Forelimb muscle (tissue), 1 donor: ENCODE data around the gene CRTC2. TPM values are rescaled to one million over a fixed set of nuclear protein-coding genes. Genes with fewer than 3 reads are reported as not detected.
A peak's percentile ranks its signal among the peaks of the same experiment; 100 is the strongest.
"Not testable (repeated sequence)": the region's sequence is repeated elsewhere in the genome, so short reads cannot be mapped to it uniquely, and the experiment has no call there.

Experiments used
- DNase-seq: peaks from one replicate; pipeline ENCODE4 v3.0.0-alpha.2; 2013; ENCODE audit warnings: low read depth
- polyA plus RNA-seq: library from polyadenylated mRNA; unstranded; fragments of 120-200 nt; gene quantifications from one replicate; pipeline ENCODE4 v1.2.1, GENCODE V29; 2013; ENCODE audit not compliant: insufficient read length

Gene CRTC2, protein sequence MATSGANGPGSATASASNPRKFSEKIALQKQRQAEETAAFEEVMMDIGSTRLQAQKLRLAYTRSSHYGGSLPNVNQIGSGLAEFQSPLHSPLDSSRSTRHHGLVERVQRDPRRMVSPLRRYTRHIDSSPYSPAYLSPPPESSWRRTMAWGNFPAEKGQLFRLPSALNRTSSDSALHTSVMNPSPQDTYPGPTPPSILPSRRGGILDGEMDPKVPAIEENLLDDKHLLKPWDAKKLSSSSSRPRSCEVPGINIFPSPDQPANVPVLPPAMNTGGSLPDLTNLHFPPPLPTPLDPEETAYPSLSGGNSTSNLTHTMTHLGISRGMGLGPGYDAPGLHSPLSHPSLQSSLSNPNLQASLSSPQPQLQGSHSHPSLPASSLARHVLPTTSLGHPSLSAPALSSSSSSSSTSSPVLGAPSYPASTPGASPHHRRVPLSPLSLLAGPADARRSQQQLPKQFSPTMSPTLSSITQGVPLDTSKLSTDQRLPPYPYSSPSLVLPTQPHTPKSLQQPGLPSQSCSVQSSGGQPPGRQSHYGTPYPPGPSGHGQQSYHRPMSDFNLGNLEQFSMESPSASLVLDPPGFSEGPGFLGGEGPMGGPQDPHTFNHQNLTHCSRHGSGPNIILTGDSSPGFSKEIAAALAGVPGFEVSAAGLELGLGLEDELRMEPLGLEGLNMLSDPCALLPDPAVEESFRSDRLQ
- polyA plus RNA-seq = 23.5 TPM

DNA sequence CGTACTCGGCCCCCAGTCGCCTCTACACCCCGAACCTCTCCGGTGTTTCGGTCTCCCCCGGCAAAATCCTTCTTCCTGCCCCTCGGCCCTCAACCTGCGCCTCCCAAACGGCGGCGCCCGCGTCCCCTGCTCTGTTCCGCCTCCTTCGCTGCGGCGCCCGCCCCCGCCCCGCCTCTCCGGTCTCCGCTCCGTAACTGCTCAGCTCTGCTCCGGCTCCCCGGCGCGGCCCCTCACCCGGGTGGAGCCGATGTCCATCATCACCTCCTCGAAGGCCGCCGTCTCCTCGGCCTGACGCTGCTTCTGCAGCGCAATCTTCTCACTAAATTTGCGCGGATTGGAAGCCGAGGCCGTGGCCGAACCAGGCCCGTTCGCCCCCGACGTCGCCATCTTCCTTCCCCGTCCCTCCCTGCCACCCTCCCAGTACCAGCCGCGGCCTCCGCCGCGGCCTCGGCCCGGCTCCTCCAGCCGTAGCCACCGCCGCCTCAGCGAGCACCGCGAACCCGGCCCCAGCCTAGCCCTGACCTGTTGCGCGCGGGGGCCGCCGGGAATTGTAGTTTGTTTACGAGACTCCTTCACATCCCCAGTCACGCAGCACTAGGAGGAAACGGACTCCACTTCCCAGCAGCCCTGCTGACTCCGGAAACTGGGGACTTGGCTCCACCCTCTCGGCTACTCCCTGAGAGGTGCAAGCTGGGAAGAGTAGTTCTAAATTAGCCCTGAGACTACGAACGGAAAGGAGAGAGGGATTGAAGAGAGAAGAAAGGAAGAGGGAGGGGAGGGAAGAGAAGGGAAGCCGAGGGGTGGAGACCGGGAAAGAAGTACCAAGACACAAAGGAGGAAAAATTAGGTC lies at the start of gene CRTC2:
CRTC2 (minus strand) TSS at position 502 of the 850 bp plus-strand sequence; CDS start at position 387, 115 bp downstream.
- DNase-seq = peak; percentile 98

DNA sequence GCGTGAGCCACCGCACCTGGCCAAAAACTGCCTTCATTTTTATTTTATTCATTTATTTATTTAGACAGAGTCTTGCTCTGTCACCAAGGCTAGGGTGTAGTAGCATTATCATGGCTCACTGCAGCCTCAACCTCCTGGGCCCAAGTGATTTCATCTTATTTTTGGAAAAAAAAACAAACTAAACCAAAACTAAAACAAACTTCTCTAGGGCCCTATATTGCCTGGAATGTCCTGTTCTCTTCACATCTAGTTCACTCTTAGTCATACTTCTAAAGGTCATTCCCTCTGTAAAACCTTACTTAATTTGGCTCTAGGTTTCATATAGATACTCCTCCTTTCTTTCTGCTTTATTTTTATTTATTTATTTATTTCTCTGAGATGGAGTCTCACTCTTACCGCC lies 47.7 kb upstream of the CRTC2 start:
- DNase-seq = no peak

DNA sequence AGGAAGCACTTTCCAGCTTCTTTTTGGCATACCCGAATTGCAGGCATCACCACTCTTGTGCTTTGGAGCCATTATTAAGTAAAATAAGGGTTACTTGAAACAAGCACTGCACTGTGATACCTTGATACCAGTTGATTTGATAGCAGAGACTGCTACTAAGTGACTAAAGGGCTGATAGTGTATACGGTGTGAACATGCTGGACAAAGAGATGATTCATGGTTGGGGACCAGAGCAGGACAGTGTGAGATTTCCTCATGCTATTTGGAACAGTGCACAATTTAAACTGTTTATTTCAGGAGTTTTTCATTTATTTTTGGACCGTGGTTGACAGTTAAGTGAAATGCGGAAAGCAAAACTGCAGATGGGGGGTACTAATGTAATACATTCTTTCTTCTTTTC lies 42.0 kb upstream of the CRTC2 start:
- no peak for DNase-seq

DNA sequence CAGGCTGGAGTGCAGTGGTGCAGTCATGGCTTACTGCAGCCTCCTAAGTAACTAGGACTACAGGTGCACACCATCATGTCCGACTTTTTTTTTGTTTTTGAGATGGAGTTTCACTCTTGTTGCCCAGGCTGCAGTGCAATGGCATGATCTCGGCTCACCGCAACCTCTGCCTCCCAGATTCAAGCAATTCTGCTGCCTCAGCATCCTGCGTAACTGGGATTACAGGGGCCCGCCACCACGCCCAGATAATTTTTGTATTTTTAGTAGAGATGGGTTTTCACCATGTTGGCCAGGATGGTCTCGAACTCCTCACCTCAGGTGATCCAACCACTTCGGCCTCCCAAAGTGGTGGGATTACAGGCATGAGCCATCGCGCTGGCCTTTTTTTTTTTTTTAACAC lies 38.5 kb upstream of the CRTC2 start:
- not testable (repeated sequence) for DNase-seq

DNA sequence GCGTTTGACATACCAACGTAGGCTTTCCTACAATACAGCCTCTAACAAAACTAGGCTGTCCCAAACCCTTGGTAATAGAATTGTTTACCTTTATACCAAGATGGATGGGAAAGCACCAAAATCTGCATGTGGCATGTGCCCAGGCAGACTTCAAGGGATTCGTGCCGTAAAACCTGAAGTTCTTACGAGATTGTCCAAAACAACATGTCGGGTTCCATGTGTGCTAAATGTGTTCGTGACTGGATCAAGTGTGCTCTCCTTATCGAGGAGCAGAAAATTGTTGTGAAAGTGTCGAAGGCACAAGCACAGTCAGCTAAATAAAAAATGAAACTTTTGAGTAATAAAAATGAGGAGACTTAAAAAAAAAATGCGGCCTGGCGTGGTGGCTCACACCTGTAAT lies 37.2 kb upstream of the CRTC2 start:
- no peak for DNase-seq

DNA sequence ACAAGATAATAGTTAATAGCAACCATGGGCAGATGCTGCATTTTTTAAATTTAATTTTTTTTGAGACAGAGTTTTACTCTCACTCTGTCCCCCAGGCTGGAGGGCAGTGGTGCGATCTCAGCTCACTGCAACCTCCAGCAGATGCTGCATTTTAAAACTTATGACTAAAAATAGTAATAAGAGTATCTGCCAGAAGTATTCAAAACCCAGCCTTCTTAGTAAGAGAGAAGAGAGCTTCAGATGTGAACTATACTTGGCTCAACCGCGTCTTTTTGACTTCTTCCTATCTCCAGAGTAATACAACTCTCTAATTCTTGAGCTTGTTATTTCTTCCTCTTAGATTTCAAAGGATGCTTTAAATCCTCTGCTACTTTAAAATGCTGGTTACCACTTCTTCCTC lies 36.8 kb upstream of the CRTC2 start:
- DNase-seq = no peak

DNA sequence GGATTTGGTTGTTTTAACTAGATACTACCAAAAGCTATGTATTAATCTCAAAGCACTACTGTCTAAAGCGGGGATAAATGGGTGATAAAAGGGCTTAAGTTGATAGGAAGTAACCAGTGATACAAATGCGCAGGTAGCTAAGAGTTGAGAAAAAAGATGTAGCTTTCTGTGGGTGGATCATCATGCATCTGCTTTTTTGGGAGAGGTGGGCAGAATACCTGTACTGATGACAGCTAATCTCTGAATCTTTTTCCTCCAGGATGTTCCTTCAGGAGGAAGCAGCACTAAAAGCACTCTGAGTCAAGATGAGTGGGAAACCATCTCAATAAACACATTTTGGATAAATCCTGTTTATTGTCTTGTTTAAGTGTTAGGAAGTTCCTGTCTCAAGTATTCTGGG lies 33.4 kb upstream of the CRTC2 start:
- DNase-seq = no peak

DNA sequence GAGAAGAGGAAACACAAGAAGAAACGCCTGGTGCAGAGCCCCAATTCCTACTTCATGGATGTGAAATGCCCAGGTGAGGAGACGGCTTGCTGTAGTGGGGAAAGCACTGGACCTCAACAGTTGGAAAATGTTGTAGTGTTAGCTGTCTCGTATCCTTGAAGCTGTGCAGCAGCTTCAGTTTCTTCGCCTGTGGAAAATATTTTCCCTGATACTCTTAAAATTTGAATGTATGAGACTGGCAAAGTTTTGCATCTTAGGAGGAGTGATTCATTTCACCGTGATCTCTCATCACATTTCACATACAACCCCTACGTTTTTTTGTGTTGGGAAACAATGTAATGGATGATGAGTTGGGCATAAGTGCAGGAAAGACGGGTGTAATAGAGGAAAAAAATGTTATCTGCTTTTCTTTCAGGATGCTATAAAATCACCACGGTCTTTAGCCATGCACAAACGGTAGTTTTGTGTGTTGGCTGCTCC lies 32.8 kb upstream of the CRTC2 start:
- DNase-seq = no peak

DNA sequence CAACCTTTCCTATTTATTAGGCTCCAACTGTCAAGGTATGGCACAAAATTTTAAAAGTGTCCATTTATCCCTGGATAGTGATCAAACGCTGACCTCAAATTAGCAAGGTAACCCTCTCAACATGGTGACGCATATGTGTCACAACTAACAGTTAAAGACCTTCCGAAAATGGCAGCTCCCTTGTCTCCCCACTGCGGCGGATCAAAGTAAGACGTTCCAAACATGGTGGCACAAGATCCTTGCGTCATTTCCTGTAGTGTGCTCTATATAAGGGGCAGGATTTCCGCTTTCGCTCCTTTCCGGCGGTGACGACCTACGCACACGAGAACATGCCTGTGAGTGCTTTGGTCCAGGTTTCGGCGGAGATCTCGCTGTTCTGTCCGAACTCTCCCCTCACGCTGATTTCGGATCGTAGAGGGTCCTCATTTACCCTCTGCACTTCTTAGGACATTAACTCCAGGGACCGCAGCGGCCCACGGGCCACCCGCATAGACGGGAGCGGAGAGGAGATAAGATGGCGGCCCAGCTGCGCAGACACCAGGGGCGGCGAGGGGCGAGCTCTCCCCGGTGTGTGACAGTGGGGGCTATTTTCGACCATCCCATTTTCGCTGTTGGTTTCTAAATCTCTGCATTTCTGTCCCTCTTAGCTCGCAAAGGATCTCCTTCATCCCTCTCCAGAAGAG lies 32.2 kb upstream of the CRTC2 start, which contains the start of gene RPS27:
RPS27 (plus strand) TSS at position 295 of the 683 bp plus-strand sequence; CDS start at position 330, 35 bp downstream.
- peak; percentile 99 for DNase-seq

DNA sequence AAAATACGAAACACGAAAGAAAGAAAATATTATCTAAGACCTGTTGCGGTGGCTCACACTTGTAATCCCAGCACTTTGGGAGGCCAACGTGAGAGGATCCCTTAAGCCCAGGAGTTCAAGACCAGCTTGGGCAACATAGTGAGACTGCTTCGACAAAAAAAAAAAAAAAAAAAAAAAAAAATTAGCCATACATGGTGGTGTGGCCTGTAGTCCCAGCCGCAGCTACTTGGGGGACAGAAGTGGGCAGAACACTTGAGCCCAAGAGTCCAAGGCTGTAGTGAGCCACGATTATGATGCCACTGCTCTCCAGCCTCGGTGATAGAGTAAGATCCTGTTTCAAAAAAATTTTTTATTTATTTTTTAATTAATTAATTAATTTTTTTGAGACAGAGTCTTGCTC lies 29.2 kb upstream of the CRTC2 start:
- DNase-seq = no peak

DNA sequence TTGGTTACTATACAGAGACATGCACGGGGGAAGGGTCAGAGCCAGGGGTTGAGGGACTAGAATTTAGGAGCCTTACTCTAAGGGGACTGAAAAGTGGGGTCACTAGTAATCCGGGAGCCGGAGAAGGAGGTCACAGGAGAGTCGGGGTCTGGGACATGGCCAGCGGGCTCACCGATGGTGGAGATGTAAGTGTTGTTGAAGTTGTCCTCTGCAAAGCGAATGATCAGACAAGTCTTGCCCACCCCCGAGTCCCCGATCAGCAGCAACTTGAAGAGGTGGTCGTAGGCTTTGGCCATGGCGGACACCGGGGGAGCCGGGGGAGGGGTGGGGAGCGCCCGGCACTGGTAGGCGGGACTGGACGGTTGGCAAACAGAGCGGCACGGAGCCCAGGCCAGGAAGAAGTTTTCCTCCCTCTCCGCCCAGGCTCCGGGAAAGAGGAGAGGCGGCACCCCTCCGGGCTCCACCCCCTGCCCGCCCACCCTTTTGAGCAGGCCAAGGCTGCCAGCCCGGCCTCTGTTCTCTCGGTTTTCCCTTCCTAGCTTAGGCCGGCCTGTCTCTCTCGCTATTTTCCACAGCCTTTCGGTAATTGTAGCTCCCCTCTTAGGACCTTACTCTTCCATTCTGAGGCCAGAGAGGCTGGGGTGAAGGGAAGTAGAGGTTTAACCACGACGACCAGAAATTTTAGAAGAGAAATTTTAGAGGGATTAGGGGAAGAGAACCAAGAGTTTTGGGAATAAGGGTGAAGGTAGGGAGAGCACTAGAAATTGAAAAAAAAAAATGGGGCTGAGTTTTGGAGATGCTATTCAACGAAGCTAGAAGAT lies 27.7 kb upstream of the CRTC2 start, which contains the start of gene RAB13:
RAB13 (minus strand) TSS at position 399 of the 821 bp plus-strand sequence; CDS start at position 296, 103 bp downstream.
- no peak for DNase-seq

DNA sequence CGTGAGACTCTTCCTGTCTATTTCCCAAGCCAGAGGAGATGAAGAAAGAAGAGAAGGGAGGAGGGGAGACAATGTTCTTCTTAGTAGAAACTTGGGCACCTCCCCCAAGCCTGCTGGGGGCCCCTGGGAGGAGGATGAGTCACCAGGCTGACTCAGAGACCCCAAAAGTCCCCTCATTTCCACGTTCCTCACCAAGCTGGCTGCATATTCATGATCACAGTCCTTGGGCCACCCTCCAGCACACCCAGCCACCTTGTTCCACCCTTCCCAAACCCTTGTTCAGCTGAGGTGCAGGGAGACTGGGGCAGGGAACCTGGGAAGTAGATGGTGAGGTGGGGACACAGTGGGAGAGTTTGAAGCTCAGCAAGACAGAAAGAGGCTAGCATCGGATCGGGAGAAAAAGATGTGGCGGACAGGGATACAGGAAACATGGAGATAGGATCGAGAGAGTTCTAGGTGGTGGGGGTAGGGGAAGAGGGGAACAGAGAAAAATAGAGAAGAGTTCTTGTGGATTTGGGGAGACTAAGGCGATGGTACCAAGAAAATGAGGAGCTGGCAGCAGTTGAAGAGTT lies 27.0 kb upstream of the CRTC2 start:
- DNase-seq = no peak

DNA sequence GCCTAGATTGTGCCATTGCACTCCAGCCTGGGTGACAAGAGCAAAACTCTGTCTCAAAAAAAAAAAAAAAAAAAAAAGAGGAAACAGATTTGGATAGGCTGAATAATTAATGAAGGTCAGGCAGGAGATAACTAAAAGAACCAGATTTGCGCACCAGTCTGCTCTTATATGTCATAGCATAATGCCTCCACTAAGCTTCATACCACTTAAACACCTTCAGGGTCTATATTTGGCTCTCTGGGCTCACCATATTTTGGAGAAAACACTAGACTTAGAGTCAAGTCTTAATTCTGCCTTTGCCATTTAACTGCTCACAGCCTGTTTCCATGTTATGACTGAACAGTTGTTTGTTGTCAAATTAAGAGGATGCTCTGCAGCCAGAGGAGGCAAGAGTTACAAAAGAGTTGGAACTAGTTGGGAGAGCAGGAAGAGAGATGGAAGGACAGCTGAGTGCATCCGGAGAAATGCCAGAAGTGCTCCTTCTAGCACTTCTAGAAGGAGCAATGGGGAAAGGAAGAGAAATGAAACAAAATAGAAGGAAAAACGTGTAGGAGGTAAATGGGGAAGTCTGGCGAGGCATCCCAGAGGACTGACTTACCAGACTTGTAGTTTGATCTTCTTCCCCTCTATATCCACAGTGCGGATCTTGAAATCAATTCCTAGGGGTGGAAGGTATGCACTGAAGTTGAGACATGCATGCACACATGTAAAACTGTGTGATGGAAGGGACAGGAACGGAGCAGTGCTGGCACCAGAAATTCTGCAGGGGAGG lies 25.9 kb upstream of the CRTC2 start:
- DNase-seq = no peak

DNA sequence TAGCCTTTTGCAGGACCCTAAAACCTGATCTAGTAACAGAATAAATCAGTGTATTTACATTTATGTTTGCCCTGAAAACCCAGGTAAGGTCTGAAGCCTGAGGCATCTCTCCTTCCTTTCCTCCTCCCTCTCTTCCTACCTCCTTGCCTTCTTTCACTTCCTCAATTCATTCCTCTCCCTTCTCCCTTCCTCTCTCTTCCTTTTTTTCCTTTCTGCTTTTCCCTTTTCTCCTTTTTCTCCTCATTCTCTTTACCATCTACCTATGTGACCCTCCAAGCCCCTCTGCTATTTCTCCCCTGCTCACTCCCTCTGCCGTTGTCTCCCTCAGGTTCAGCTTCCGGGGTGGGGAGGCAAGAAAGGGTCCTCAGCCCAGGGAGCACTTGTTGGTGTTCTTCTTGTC lies 23.3 kb upstream of the CRTC2 start:
- DNase-seq = not testable (repeated sequence)

DNA sequence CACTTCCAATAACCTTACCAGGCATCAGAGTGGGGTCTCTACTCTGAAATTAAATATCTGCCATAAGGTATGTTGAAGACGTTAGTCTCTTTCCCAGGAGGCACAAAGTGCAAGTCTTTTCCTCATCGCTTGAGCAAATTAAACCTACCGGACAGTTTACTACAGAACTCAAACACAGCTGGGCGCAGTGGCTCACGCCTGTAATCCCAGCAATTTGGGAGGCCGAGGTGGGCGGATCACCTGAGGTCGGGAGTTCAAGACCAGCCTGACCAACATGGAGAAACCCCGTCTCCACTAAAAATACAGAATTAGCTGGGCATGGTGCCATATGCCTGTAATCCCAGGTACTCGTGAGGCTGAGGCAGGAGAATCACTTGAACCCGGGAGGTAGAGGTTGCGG lies 20.7 kb upstream of the CRTC2 start:
- DNase-seq = not testable (repeated sequence)

DNA sequence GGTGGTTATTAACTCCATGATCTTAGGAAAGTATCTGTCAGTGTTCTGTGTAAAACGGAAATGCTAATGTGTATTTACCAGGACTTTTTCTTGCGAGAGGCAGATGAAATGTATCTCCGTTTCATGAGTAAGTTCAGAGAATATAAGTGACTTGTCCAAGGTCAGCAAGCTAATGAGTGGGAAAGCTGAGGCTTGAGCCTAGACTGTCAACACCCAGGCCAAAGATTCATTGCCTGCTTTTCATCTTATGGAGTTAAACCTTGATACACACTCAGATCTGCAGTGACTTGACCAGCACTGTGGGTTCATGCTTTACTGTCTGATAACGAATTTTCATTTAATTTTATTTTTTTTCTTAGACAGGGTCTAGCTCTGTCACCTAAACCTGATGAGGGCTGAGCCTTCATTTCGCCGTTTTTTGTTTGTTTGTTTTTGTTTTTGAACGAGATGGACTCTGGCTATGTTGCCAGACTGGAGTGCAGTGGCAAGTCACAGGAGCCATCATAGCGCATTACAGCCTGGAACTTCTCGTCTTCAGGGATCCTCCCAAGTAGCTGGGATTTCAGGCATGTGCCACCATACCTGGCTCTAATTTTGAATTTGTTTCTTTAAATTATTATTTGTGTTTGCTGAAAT lies 20.0 kb upstream of the CRTC2 start:
- DNase-seq = no peak

DNA sequence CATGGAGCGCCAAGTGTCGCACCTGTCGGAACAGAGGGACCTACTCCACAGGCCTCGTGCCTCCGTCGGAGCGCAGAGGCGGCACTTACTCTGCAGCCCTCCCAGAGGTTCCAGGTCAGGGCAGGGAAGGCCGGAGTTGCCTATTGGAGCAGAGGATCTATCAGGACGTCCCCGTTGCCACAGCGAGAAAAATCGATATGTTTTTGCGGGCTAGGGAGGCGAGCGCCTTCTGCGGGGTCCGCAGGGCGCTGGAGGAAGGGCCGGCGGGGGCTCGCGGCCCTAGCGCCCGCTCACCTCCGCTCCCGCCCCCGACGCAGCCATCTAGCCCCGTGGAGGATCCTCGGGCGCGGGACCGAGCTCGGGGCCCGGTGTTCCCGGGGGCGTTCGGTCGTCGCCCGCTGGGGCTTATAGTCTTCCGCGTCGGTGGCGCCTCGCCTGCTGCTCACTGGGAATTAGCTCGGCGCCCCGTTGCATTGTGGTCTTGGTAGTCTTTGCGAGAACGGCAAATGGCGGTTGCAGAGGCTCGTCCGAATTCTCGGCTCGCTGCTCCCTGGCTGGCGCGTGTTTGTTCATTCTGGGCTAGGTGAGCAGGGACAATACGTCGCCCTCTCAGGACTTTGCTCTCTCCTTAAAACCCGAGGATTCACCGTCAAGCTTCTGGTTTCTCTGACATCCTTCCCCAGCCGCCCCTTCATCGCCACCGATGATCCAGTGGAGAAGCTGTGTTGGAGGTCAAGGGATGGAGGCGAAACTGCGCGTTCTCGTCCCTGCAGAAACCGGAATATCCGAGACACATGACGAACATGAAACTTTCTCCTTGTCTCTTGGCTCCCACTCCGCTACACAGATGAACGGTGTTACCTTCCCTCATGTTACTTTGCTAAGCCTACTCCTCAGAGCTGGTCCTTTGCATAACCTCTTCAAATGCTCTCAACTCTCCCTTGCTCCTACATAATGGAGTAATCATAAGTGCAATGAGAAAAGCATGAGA lies 19.1 kb upstream of the CRTC2 start, which contains the start of gene JTB:
JTB (minus strand) TSS at position 425 of the 991 bp plus-strand sequence; CDS start at position 3, 422 bp downstream.
- DNase-seq = no peak
